Neutrophil (primary cell): Measurements from ENCODE around the gene PIGR.

Experiments used
- H3K27ac ChIP-seq: fragments of 200-600 bp; sonication (generic); 2 replicates; pipeline ENCODE4 v1.5.1; 2016; ENCODE audit warnings: mild to moderate bottlenecking, moderate library complexity
- H3K27me3 ChIP-seq: fragments of 200-600 bp; sonication (generic); 2 replicates; pipeline ENCODE4 v1.6.0; 2016; ENCODE audit warnings: mild to moderate bottlenecking
- H3K36me3 ChIP-seq: fragments of 200-600 bp; sonication (generic); 2 replicates; pipeline ENCODE4 v1.5.1; 2017
- H3K4me1 ChIP-seq, 2 experiments: fragments of 200-600 bp in 1 of 2; sonication (generic) in 1 of 2; 1 replicate in 1 of 2; 2 replicates in 1 of 2; pipeline versions ENCODE4 v1.5.1 to v1.6.1; 2013 to 2016; ENCODE audit warnings: low read depth in 1 of 2, low read length in 1 of 2, mild to moderate bottlenecking in 1 of 2, moderate library complexity in 1 of 2; ENCODE audit not compliant: control insufficient read depth in 1 of 2, insufficient read depth in 1 of 2
- H3K4me3 ChIP-seq, 2 experiments: fragments of 200-600 bp in 1 of 2; sonication (generic) in 1 of 2; 1 replicate in 1 of 2; 2 replicates in 1 of 2; pipeline ENCODE4 v1.5.1; 2013 to 2016; ENCODE audit warnings: low read depth in 1 of 2, low read length in 1 of 2, mild to moderate bottlenecking in 1 of 2, moderate library complexity in 1 of 2
- H3K9me3 ChIP-seq: fragments of 200-600 bp; sonication (generic); 2 replicates; pipeline ENCODE4 v1.5.1; 2016
- CTCF ChIP-seq: fragments of 200-600 bp; sonication (generic); IDR thresholded peaks from 2 replicates; pipeline ENCODE4 v1.5.1; 2016; ENCODE audit warnings: antibody characterized with exemption

The PIGR gene

GRCh38 chr1:206958144-206958543 is 11.9 kb upstream of the PIGR start:
- peaks cover 26% of the 10 kb centered on the region for H3K27me3 ChIP-seq
- no peak for TF ChIP-seq CTCF
- peaks cover 0 to 4% of the 10 kb centered on the region in 2 experiments for H3K4me1 ChIP-seq
- H3K27ac ChIP-seq = no peak overlapping the region
- H3K36me3 ChIP-seq = no peaks in the 10 kb centered on the region
- no peaks in the 10 kb centered on the region for H3K9me3 ChIP-seq
- H3K4me3 ChIP-seq = no peak overlapping the region

GRCh38 chr1:206957639-206958038 is 11.4 kb upstream of the PIGR start:
- Histone ChIP-seq H3K4me3 (no peak overlapping the region), H3K27me3 (peaks cover 26% of the 10 kb centered on the region), H3K9me3 (no peaks in the 10 kb centered on the region), H3K36me3 (no peaks in the 10 kb centered on the region), H3K4me1 (peaks cover 0 to 4% of the 10 kb centered on the region in 2 experiments), H3K27ac (no peak overlapping the region)
- no peak for TF ChIP-seq CTCF

GRCh38 chr1:206955476-206956451 is 9.5 kb upstream of the PIGR start:
- no peak overlapping the region for H3K27ac ChIP-seq
- no peaks in the 10 kb centered on the region for H3K36me3 ChIP-seq
- no peak overlapping the region for H3K4me3 ChIP-seq
- no peak for TF ChIP-seq CTCF
- no peaks in the 10 kb centered on the region for H3K4me1 ChIP-seq
- peaks cover 36% of the 10 kb centered on the region for H3K27me3 ChIP-seq
- no peaks in the 10 kb centered on the region for H3K9me3 ChIP-seq

GRCh38 chr1:206954459-206955342 is 8.4 kb upstream of the PIGR start:
- no peaks in the 10 kb centered on the region for H3K36me3 ChIP-seq

More at GRCh38 chr1:206954459-206955342, 8.4 kb upstream of the PIGR start:
- Histone ChIP-seq H3K27me3 (peaks cover 36% of the 10 kb centered on the region), H3K4me1 (no peaks in the 10 kb centered on the region), H3K4me3 (no peak overlapping the region), H3K27ac (no peak overlapping the region), H3K9me3 (no peaks in the 10 kb centered on the region)
- no peak for TF ChIP-seq CTCF
